HepG2 (cell line): Measurements from ENCODE around the gene CSNK1D. TPM values are rescaled to one million over a fixed set of nuclear protein-coding genes. Genes with fewer than 3 reads are reported as not detected.

Source experiments
- FOXA3 ChIP-seq: IDR thresholded peaks from 2 replicates; pipeline ENCODE4 v1.6.1; 2016; ENCODE audit warnings: missing genetic modification reagents, missing compliant biosample characterization
- FOXM1 ChIP-seq: sonication (generic); formaldehyde crosslinking; IDR thresholded peaks from 2 replicates; pipeline ENCODE4 v1.5.0; 2020; ENCODE audit warnings: missing genetic modification reagents
- MYNN ChIP-seq: sonication (generic); formaldehyde crosslinking; IDR thresholded peaks from 2 replicates; pipeline ENCODE4 v1.4.0; 2020; ENCODE audit warnings: mild to moderate bottlenecking, low read depth, missing genetic modification reagents
- NCOR1 ChIP-seq: fragments of 200-600 bp; sonication (generic); IDR thresholded peaks from 2 replicates; pipeline ENCODE4 v1.7.0; 2017; ENCODE audit warnings: antibody characterized with exemption, low read length, borderline replicate concordance
- NR2F6 ChIP-seq, 2 experiments: IDR thresholded peaks; 2 replicates each; pipeline ENCODE4 v1.6.1; 2016; ENCODE audit warnings: antibody characterized with exemption in 1 of 2, mild to moderate bottlenecking in 1 of 2
- RAD21 ChIP-seq: fragments of 450-650 bp; formaldehyde crosslinking; IDR thresholded peaks from 2 replicates; pipeline ENCODE4 v1.5.0; 2020; ENCODE audit warnings: mild to moderate bottlenecking
- RELA ChIP-seq: sonication (generic); formaldehyde crosslinking; IDR thresholded peaks from 2 replicates; pipeline ENCODE4 v1.4.0; 2020; ENCODE audit warnings: missing genetic modification reagents
- RFX1 ChIP-seq: fragments of 450-650 bp; IDR thresholded peaks from 2 replicates; pipeline ENCODE4 v1.6.1; 2017
- TOE1 ChIP-seq: sonication (generic); formaldehyde crosslinking; IDR thresholded peaks from 2 replicates; pipeline ENCODE4 v1.4.0; 2020; ENCODE audit warnings: mild to moderate bottlenecking, missing genetic modification reagents
- ZNF460 ChIP-seq: sonication (generic); formaldehyde crosslinking; IDR thresholded peaks from 2 replicates; pipeline ENCODE4 v1.5.1; 2020; ENCODE audit warnings: missing genetic modification reagents, mild to moderate bottlenecking, borderline replicate concordance
- ZNF556 ChIP-seq: sonication (generic); formaldehyde crosslinking; IDR thresholded peaks from 2 replicates; pipeline ENCODE4 v1.4.0; 2020; ENCODE audit warnings: mild to moderate bottlenecking, missing genetic modification reagents, borderline replicate concordance
- ZNF720 ChIP-seq: sonication (generic); formaldehyde crosslinking; IDR thresholded peaks from 2 replicates; pipeline ENCODE4 v1.4.0; 2020; ENCODE audit warnings: missing genetic modification reagents
- ZNF878 ChIP-seq: sonication (generic); formaldehyde crosslinking; IDR thresholded peaks from 2 replicates; pipeline ENCODE4 v1.8.1; 2023; ENCODE audit warnings: mild to moderate bottlenecking, missing genetic modification reagents, moderate library complexity
- polyA plus RNA-seq, 8 experiments: library from polyadenylated mRNA; depleted of rRNA in 3 of 8; stranded (reverse) in 7 of 8; unstranded in 1 of 8; fragments of >200 nt; fragmentation: Illumina TruSeq in 4 of 8; extraction: Trizol in 4 of 8; gene quantifications; 2 replicates each; pipeline versions ENCODE4 v1.2.1 to v1.2.3, GENCODE V29; 2011 to 2016; ENCODE audit warnings: low read depth in 4 of 8, missing spikeins in 1 of 8, mixed read lengths in 1 of 8; ENCODE audit not compliant: insufficient read depth in 1 of 8
- total RNA-seq, 5 experiments: library from RNA; depleted of rRNA; stranded (reverse); fragments of >200 nt; fragmentation: Illumina TruSeq; extraction: Trizol; gene quantifications; 2 replicates each; pipeline ENCODE4 v1.2.3, GENCODE V29; 2016; ENCODE audit warnings: low read depth in 1 of 5
- TF ChIP-seq, protein P1 (sequence below): sonication (generic); formaldehyde crosslinking; IDR thresholded peaks from 2 replicates; pipeline ENCODE4 v1.4.0; 2020; ENCODE audit warnings: low read depth, missing genetic modification reagents
- TF ChIP-seq, protein P2 (sequence below): IDR thresholded peaks from 2 replicates; pipeline ENCODE4 v1.6.1; 2018; ENCODE audit warnings: missing genetic modification reagents
- TF ChIP-seq, protein P3 (sequence below): sonication (generic); formaldehyde crosslinking; IDR thresholded peaks from 2 replicates; pipeline ENCODE4 v1.8.1; 2023; ENCODE audit warnings: mild to moderate bottlenecking, missing genetic modification reagents
- TF ChIP-seq, protein P4 (sequence below): fragments of 450-650 bp; IDR thresholded peaks from 2 replicates; pipeline ENCODE4 v1.6.1; 2016

The CSNK1D gene
- total and polyA plus RNA-seq, 2 of the 13 experiments (the other 11 are each of a cell fraction or from before 2014, with no cell fraction given): 31.5 to 128 TPM

DNA sequence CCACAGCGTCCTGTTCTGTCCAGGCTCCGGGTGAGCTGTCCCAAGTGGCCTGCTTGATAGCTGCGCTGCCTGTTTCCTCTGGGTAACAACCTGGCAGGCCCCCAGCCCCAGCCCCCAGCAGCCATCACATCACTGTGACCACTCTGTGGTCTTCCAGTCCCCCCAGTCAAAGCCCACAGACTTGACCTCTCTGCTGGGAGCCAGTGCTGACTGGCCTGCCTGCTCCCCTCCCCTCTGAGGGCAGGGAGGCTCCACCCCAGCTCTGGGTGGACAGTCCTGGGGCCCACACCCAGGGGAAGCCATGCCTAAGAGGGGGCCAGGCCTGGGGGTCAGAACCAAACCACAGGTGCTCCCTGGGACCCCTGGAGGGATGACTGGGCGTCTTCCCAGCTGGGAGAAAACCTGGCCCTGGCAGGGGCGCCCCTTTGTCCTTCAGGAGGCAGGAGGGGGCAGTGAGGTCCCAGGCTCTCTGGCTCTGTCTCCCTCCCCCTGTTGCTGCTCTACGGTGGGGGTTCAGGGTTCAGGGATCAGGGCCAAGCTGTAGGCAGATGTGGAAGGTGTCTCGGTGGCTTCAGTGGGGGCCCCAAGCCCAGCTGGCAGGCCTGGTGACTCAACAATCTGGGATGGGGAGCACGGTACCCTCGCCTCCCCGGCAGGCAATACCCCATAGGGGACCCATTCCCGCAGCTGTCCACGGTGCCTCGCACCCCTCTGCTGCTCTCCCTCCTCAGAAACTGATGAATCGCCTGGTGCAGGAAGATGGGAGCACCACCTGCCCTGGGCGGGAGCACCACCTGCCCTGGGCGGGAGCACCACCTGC, 46.5 kb downstream of the CSNK1D start (continued):
- TF ChIP-seq, protein P1, sequence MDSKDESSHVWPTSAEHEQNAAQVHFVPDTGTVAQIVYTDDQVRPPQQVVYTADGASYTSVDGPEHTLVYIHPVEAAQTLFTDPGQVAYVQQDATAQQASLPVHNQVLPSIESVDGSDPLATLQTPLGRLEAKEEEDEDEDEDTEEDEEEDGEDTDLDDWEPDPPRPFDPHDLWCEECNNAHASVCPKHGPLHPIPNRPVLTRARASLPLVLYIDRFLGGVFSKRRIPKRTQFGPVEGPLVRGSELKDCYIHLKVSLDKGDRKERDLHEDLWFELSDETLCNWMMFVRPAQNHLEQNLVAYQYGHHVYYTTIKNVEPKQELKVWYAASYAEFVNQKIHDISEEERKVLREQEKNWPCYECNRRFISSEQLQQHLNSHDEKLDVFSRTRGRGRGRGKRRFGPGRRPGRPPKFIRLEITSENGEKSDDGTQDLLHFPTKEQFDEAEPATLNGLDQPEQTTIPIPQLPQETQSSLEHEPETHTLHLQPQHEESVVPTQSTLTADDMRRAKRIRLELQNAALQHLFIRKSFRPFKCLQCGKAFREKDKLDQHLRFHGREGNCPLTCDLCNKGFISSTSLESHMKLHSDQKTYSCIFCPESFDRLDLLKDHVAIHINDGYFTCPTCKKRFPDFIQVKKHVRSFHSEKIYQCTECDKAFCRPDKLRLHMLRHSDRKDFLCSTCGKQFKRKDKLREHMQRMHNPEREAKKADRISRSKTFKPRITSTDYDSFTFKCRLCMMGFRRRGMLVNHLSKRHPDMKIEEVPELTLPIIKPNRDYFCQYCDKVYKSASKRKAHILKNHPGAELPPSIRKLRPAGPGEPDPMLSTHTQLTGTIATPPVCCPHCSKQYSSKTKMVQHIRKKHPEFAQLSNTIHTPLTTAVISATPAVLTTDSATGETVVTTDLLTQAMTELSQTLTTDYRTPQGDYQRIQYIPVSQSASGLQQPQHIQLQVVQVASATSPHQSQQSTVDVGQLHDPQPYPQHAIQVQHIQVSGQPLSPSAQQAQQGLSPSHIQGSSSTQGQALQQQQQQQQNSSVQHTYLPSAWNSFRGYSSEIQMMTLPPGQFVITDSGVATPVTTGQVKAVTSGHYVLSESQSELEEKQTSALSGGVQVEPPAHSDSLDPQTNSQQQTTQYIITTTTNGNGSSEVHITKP (CRISPR knock-in tag): no peak
- TF ChIP-seq, protein P2, sequence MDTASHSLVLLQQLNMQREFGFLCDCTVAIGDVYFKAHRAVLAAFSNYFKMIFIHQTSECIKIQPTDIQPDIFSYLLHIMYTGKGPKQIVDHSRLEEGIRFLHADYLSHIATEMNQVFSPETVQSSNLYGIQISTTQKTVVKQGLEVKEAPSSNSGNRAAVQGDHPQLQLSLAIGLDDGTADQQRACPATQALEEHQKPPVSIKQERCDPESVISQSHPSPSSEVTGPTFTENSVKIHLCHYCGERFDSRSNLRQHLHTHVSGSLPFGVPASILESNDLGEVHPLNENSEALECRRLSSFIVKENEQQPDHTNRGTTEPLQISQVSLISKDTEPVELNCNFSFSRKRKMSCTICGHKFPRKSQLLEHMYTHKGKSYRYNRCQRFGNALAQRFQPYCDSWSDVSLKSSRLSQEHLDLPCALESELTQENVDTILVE: no peak
- TF ChIP-seq ZNF878 (CRISPR knock-in tag): no peak
- peak; percentile 34; the same call in 1 of the 2 replicates for TF ChIP-seq ZNF556 (CRISPR knock-in tag)
- no peak for TF ChIP-seq RFX1
- no peak for TF ChIP-seq RELA (CRISPR knock-in tag)
- TF ChIP-seq ZNF720 (CRISPR knock-in tag): no peak
- TF ChIP-seq FOXM1 (CRISPR knock-in tag): no peak
- TF ChIP-seq FOXA3: no peak
- TF ChIP-seq NR2F6 (IDR thresholded peaks at IDR 0.05): peak; percentile 65; the same call in 1 of the 2 replicates
- peak; percentile 65 for TF ChIP-seq NR2F6 (CRISPR knock-in tag; IDR thresholded peaks at IDR 0.05)
- no peak for TF ChIP-seq ZNF460
- TF ChIP-seq RAD21 (CRISPR knock-in tag): no peak
- no peak for TF ChIP-seq NCOR1
- no peak for TF ChIP-seq TOE1 (CRISPR knock-in tag)
- TF ChIP-seq, protein P3, sequence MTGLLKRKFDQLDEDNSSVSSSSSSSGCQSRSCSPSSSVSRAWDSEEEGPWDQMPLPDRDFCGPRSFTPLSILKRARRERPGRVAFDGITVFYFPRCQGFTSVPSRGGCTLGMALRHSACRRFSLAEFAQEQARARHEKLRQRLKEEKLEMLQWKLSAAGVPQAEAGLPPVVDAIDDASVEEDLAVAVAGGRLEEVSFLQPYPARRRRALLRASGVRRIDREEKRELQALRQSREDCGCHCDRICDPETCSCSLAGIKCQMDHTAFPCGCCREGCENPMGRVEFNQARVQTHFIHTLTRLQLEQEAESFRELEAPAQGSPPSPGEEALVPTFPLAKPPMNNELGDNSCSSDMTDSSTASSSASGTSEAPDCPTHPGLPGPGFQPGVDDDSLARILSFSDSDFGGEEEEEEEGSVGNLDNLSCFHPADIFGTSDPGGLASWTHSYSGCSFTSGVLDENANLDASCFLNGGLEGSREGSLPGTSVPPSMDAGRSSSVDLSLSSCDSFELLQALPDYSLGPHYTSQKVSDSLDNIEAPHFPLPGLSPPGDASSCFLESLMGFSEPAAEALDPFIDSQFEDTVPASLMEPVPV (CRISPR knock-in tag): no peak
- TF ChIP-seq, protein P4, sequence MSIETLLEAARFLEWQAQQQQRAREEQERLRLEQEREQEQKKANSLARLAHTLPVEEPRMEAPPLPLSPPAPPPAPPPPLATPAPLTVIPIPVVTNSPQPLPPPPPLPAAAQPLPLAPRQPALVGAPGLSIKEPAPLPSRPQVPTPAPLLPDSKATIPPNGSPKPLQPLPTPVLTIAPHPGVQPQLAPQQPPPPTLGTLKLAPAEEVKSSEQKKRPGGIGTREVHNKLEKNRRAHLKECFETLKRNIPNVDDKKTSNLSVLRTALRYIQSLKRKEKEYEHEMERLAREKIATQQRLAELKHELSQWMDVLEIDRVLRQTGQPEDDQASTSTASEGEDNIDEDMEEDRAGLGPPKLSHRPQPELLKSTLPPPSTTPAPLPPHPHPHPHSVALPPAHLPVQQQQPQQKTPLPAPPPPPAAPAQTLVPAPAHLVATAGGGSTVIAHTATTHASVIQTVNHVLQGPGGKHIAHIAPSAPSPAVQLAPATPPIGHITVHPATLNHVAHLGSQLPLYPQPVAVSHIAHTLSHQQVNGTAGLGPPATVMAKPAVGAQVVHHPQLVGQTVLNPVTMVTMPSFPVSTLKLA: no peak
- no peak for TF ChIP-seq MYNN (CRISPR knock-in tag)
